Limb (tissue), 2 donors: ENCODE measurements around the gene PYCARD.
"Not testable (repeated sequence)": the region's sequence is repeated elsewhere in the genome, so short reads cannot be mapped to it uniquely, and the experiment has no call there.

ENCODE experiments used
- DNase-seq, 2 donors: peaks; one replicate each; pipeline ENCODE4 v3.0.0-alpha.2; 2016; ENCODE audit errors: extremely low spot score in 2 of 2

Gene PYCARD

GRCh38 chr16:31191697-31192428 lies 10.7 kb downstream of the PYCARD start:
- DNase-seq: no peak

DNA sequence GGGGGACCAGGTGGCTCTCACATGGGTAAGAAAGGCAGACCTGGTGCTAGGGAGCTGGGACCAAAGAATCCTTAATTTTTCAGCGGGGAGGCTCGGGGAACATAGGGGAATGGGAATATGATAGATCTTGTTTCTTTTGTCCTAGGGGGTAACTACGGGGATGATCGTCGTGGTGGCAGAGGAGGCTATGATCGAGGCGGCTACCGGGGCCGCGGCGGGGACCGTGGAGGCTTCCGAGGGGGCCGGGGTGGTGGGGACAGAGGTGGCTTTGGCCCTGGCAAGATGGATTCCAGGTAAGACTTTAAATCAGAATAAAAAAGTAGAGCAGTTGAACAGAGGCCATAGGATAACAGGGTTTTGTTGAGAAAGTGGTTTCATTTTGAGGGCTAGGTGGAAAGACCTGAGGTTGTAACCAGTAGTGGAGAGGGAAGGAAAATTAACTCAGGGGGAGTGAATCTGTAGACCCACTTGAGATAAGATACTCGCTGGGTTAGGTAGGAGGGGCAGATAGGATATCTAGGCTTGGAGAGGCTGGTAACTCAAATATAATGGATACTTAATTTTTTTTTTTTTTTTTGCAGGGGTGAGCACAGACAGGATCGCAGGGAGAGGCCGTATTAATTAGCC lies 11.6 kb downstream of the PYCARD start:
- DNase-seq: no peak

DNA sequence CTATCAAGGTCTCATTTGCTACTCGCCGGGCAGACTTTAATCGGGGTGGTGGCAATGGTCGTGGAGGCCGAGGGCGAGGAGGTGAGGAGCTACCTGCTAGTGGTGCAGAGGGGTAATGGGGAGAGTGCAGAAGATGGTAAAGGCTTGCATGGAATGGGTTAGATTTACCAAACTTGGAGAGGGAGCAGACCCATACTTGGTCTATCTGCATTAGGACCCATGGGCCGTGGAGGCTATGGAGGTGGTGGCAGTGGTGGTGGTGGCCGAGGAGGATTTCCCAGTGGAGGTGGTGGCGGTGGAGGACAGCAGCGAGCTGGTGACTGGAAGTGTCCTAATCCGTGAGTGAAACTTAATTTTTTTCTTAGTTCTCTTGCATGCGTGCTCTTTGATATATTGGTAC lies 12.5 kb downstream of the PYCARD start:
- no peak for DNase-seq

GRCh38 chr16:31189412-31189778 lies 13.2 kb downstream of the PYCARD start:
- no peak for DNase-seq

GRCh38 chr16:31188450-31189411 lies 13.8 kb downstream of the PYCARD start:
- DNase-seq: no peak

DNA sequence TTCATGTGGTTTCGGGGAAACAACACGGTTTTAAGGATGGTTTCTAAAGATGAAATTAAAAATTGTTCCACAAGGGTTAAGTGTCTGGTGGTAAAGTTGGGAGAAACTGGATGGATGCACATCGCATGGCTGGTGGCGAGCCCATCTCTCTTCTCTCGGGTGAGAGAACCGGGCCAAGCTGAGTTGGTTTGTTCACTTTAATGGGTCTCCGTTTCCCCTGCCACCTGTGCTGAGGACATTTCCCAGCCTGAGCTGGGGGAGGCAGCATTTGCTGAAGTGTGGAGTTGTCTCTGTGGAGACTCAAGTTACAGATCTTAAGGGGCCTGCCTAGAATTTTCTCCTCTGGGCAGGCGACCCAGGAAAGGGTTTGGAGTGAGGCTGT lies 14.8 kb downstream of the PYCARD start:
- DNase-seq: no peak

GRCh38 chr16:31186930-31187807 lies 15.4 kb downstream of the PYCARD start:
- DNase-seq: no peak

DNA sequence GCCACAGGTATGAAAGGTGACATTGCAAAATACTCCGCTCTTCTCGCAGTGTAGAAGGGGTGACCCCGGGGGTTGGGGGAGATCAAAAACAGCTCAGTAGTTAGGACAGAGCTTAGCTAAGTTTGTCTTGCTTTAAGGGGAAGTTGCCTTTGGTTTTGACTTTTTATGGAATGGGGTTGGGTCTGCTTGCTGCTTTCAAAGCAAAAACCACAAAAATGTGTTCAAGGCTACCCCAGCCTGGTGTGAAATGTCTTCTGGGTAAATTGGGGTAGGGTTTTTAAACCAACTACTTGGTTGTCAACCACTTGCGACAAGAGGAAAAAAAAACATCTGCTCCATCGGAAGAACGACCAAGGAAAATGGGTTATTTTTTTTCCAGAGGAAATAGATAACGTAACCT lies 16.4 kb downstream of the PYCARD start:
- no peak for DNase-seq

- DNase-seq: no peak
Measured at GRCh38 chr16:31185339-31185738, 17.2 kb downstream of the PYCARD start.

DNA sequence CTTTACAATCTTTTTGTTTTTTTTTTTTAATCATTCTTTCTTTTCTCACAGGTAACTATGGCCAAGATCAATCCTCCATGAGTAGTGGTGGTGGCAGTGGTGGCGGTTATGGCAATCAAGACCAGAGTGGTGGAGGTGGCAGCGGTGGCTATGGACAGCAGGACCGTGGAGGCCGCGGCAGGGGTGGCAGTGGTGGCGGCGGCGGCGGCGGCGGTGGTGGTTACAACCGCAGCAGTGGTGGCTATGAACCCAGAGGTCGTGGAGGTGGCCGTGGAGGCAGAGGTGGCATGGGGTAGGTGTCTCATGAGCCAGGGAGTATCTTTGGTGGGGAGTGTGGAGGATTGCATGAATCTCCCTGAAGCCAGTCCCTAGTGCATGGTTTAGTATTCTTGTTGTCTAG lies 17.7 kb downstream of the PYCARD start:
- DNase-seq: no peak

DNA sequence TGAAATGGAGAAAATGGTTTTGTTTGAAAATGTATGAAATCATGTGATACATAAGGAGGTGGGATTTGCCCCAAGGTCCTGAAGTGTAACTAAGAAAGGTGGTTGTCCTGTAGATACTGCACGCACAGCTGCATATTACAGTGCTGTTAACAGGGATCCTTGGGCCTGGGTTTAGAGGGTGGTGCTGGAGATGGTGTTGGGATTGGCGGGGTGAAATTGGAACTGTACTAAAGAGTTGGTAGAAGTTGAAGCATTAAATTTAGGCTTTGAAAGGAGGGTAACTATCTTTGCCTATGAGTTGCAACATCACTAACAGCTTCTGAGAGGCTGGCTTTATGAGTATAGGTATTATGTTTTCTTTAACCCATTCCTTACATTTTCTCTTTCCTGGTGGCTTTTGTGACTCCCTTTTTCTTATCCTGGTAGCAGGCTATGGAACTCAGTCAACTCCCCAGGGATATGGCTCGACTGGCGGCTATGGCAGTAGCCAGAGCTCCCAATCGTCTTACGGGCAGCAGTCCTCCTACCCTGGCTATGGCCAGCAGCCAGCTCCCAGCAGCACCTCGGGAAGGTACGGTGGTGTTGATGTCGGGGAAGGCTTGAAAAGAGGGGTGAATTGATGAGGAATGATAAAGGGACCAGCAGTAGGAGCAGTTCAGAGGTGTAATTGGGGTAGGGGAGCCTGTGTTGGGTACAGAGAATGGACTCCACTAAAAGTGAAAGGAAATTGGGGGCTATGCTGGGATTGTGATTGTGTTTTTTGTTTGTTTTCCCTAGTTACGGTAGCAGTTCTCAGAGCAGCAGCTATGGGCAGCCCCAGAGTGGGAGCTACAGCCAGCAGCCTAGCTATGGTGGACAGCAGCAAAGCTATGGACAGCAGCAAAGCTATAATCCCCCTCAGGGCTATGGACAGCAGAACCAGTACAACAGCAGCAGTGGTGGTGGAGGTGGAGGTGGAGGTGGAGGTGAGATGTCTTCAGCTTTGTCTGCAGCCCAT lies 18.8 kb downstream of the PYCARD start:
- DNase-seq: no peak

DNA sequence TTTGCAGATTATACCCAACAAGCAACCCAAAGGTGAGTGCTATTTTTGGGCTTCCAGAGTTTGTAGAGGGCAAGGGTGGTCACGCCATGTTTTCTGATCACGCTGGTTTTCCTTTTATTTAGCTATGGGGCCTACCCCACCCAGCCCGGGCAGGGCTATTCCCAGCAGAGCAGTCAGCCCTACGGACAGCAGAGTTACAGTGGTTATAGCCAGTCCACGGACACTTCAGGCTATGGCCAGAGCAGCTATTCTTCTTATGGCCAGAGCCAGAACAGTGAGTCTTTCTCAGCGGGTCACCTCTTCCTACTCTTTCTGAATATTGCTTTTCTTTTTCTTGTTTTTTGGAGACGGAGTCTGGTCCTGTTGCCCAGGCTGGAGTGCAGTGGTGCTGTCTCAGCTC lies 20.2 kb downstream of the PYCARD start:
- DNase-seq: no peak

DNA sequence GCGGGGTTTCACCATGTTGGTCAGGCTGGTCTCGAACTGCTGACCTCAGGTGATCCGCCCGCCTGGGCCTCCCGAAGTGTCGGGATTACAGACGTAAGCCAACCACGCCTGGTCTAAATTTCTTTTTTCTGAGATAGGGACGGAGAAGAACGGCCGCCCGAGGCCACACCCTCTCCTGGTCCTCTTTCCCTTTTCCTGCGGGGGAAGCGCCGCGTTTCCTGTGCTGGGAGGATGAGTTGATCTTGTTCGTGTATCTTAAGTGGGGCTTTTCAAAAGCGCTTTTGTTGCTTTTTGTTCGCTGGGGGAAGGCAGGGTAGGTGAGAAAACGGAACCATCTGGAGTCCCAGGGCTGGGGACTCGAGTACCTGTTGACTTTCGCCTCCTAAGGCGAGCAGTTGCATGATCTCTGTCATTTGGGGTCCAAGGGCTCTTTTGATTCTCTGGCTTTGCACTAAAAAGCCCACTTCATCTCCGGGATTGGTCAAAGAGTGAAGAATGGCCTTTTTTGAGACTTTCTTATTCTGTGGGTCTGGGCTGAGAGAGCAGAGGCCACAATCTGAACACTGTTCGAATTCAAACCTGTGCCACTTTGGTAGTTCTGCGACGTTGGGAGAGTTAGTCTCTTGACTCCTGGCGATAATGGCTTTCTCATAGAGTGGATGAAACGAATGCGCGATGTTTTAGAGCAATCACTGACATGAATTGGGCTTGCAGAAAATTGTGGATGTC lies 21.3 kb downstream of the PYCARD start:
- DNase-seq: peak in 1 of 2 donors; percentile 41

- DNase-seq: peak; percentile 93 to 96
Measured at GRCh38 chr16:31179747-31180459, 22.7 kb downstream of the PYCARD start, which contains the start of gene FUS. Gene FUS, plus strand, starts transcription at chr16:31180139. Its CDS starts 76 bp downstream, at chr16:31180215.

GRCh38 chr16:31179219-31179746 lies 23.3 kb downstream of the PYCARD start:
- no peak for DNase-seq

DNA sequence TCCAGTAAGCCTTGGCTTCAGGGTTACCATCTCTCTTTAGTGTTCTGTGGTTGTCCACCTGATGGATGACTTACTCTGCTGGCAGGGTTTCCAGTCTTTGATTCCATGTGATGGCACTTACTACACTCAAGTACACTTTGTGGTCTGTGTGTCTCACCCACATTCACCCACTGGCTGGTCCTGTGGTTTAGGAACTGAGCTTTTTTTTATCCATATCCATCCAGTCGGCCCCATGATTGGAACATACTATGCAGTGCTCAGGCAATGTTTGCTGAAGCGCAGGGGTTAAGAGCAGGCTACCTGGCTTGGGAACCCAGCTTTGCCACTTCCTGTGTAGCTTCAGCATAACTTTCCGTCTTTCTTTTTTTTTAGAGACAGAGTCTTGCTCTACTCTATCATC lies 25.4 kb downstream of the PYCARD start:
- no peak for DNase-seq

DNA sequence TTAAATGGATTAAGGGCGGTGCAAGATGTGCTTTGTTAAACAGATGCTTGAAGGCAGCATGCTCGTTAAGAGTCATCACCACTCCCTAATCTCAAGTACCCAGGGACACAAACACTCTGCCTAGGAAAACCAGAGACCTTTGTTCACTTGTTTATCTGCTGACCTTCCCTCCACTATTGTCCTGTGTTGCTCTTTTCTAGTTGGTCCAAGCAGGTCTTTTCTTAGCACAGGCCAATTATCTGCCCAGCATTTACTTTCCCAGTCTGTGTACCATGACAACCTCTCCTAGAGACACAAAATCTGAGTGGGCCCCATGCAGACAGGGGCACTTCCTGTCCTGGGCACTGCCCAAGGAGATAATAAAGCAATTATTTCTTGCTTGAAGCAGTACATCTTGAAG lies 32.5 kb downstream of the PYCARD start:
- DNase-seq: not testable (repeated sequence)

GRCh38 chr16:31168848-31169247 lies 33.7 kb downstream of the PYCARD start:
- no peak for DNase-seq
